Hepatocyte (in vitro differentiated cells): ENCODE data around the gene CLEC2A.
A peak's percentile ranks its signal among the peaks of the same experiment; 100 is the strongest.

Experiments used
- CTCF ChIP-seq: fragments of 200-600 bp; sonication (generic); IDR thresholded peaks from 2 replicates; pipeline ENCODE4 v1.5.1; 2016; ENCODE audit warnings: antibody characterized with exemption, mild to moderate bottlenecking; ENCODE audit not compliant: poor library complexity
- EZH2 ChIP-seq: fragments of 200-600 bp; sonication (generic); IDR thresholded peaks from 2 replicates; pipeline ENCODE4 v1.6.1; 2016; ENCODE audit warnings: antibody characterized with exemption, mild to moderate bottlenecking, borderline replicate concordance

GRCh38 chr12:9940375-9940774, 8.2 kb upstream of the CLEC2A start:
- TF ChIP-seq EZH2 (no peak), CTCF (peak; percentile 52)
